Natural killer cell treated with Interleukin-12 subunit alpha and Interleukin-12 subunit beta and Interleukin-15 and Interleukin-18, amount 100 ng/mL, for 72 hours (primary cell): ENCODE data around the gene KCNC1. TPM values are rescaled to one million over a fixed set of nuclear protein-coding genes. Genes with fewer than 3 reads are reported as not detected.

Source experiments
- ATAC-seq, 2 donors: fragments of 150-1000 bp; cut with Tn5 transposase in 1 of 2; sonication (Bioruptor Pico), chemical (Tn5 transposase) in 1 of 2; 2 replicates each; pipeline ENCODE4 v1.10.0; 2021
- DNase-seq: peaks from one replicate; pipeline ENCODE4 v3.0.0; 2022; ENCODE audit warnings: low spot score
- H3K27ac Mint-ChIP-seq, 2 donors: 1 replicate in 1 of 2; 2 replicates in 1 of 2; pipeline ENCODE4 v1.8.0; 2022; ENCODE audit warnings: mixed read lengths in 2 of 2, mild to moderate bottlenecking in 1 of 2, moderate library complexity in 1 of 2
- H3K27me3 Mint-ChIP-seq, 2 donors: 1 replicate in 1 of 2; 2 replicates in 1 of 2; pipeline ENCODE4 v1.8.0; 2022; ENCODE audit warnings: mixed read lengths in 2 of 2
- H3K36me3 Mint-ChIP-seq: one replicate; pipeline ENCODE4 v1.8.0; 2022; ENCODE audit warnings: mixed read lengths
- H3K4me1 Mint-ChIP-seq, 2 donors: 1 replicate in 1 of 2; 2 replicates in 1 of 2; pipeline ENCODE4 v1.8.0; 2022; ENCODE audit warnings: low read depth in 2 of 2, mixed read lengths in 2 of 2, mild to moderate bottlenecking in 1 of 2
- H3K4me3 Mint-ChIP-seq: one replicate; pipeline ENCODE4 v1.8.0; 2022; ENCODE audit warnings: mixed read lengths
- H3K9me3 Mint-ChIP-seq: 2 replicates; pipeline ENCODE4 v1.8.0; 2022; ENCODE audit warnings: mixed read lengths
- total RNA-seq, 2 donors: library from RNA; stranded (reverse); gene quantifications; one replicate each; pipeline ENCODE4 v1.2.3, GENCODE V29; 2022

KCNC1 gene
- total RNA-seq, 2 donors from 2014 or later, result not detected

- ATAC-seq, result no peak
- no peaks in the 10 kb centered on the region for H3K36me3 Mint-ChIP-seq
- H3K4me3 Mint-ChIP-seq, result no peak overlapping the region
- H3K9me3 Mint-ChIP-seq, result no peaks in the 10 kb centered on the region
- DNase-seq, result no peak
- H3K27ac Mint-ChIP-seq, result no peak overlapping the region
- no peaks in the 10 kb centered on the region for H3K4me1 Mint-ChIP-seq
- H3K27me3 Mint-ChIP-seq, result peaks cover 17 to 26% of the 10 kb centered on the region in 2 donors
Measured at GRCh38 chr11:17747131-17747955, 12.8 kb downstream of the KCNC1 start.

GRCh38 chr11:17748044-17748443, 13.5 kb downstream of the KCNC1 start:
- H3K4me1 Mint-ChIP-seq, result no peaks in the 10 kb centered on the region
- ATAC-seq, result no peak
- H3K9me3 Mint-ChIP-seq, result no peaks in the 10 kb centered on the region
- H3K4me3 Mint-ChIP-seq, result no peak overlapping the region
- no peak for DNase-seq
- no peak overlapping the region for H3K27ac Mint-ChIP-seq
- no peaks in the 10 kb centered on the region for H3K36me3 Mint-ChIP-seq
- H3K27me3 Mint-ChIP-seq, result peaks cover 17 to 26% of the 10 kb centered on the region in 2 donors

DNA sequence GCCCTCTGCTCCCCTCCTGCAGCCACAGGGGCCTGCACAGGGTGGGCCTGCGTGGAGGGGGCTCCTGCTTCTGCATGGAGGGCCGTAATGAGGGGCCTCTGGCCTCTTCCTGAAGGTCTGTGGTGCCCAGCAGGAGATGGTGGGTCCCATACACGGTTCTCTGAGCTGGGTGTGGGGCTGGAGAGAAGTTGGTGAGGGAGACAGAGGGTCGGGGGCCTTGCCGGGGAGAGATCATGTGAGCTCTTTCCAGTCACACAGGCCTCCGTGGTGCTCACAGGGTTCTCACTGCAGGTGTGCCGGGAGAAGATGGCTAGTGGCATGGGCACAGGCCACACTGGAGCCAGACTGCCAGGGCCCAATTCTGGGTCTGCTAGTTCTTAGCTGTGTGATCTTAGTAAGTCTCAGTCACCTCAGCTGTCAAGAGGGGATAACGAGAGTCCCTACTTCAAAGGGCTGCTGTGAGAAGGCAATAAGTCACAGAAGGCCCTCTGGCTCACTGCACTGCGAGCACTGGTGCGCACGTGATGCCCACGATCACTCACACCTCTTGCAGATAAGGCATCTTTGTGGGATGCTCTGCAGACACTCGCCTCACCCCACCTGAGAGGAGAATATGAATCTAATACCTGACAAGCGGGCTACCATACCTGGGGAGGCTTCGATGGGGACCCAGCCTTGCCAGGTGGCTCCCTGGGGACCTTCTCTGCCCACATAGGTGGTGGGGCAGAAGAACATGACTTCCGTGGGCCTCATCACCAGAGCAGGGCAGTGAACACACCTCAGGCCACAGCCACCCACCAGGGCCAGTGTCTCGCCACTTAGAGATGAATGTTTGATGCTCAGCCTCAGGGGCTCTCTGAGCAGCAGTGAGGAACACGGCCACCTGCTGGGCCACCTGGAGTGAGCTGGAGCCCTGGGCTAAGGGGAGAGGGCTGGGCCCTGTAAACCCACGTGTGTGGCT, 14.5 kb downstream of the KCNC1 start:
- Mint-ChIP-seq H3K9me3 (no peaks in the 10 kb centered on the region), H3K27me3 (peaks cover 17 to 26% of the 10 kb centered on the region in 2 donors), H3K4me1 (no peaks in the 10 kb centered on the region), H3K4me3 (no peak overlapping the region), H3K27ac (no peak overlapping the region), H3K36me3 (no peaks in the 10 kb centered on the region)
- ATAC-seq (peak in 1 of 2 donors; percentile 1), DNase-seq (no peak)

- no peaks in the 10 kb centered on the region for H3K9me3 Mint-ChIP-seq
- H3K4me3 Mint-ChIP-seq, result no peak overlapping the region
- peaks cover 21 to 32% of the 10 kb centered on the region in 2 donors for H3K27me3 Mint-ChIP-seq
- no peak overlapping the region for H3K27ac Mint-ChIP-seq
- ATAC-seq (no peak), DNase-seq (no peak)
- H3K4me1 Mint-ChIP-seq, result no peaks in the 10 kb centered on the region
- H3K36me3 Mint-ChIP-seq, result no peaks in the 10 kb centered on the region
Measured at GRCh38 chr11:17750013-17750800, 15.6 kb downstream of the KCNC1 start.

- no peak for DNase-seq
Measured at GRCh38 chr11:17750801-17751165, 16.2 kb downstream of the KCNC1 start.

DNA sequence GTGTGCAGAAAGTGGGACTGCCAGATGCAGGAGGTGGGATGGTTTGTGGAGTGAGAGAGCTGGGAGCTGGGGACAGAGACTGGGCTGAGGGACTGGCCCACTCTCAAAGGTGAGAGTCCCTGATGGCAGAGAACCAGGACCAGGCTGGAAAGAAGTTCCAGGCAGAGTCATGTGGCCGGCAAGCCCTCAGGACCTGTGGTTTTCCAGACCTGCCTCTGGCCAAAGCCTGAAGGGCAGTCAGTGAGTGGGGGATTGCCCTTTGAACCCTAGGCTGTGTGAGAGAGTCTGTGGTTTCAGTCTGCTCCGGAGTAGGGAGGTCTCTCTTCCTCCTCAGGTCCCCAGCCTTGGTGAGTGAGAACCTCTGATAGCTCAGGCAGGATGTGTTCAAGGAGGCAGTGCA, 17.0 kb downstream of the KCNC1 start:
- H3K4me1 Mint-ChIP-seq, result no peaks in the 10 kb centered on the region
- no peaks in the 10 kb centered on the region for H3K36me3 Mint-ChIP-seq
- H3K27ac Mint-ChIP-seq, result no peak overlapping the region
- ATAC-seq (no peak), DNase-seq (no peak)
- peaks cover 27 to 28% of the 10 kb centered on the region in 2 donors for H3K27me3 Mint-ChIP-seq
- no peak overlapping the region for H3K4me3 Mint-ChIP-seq
- H3K9me3 Mint-ChIP-seq, result no peaks in the 10 kb centered on the region

More at GRCh38 chr11:17750801-17751165, 16.2 kb downstream of the KCNC1 start:
- Mint-ChIP-seq H3K27me3 (peaks cover 26 to 36% of the 10 kb centered on the region in 2 donors), H3K36me3 (no peaks in the 10 kb centered on the region), H3K27ac (no peak overlapping the region), H3K4me3 (no peak overlapping the region), H3K4me1 (no peaks in the 10 kb centered on the region), H3K9me3 (no peaks in the 10 kb centered on the region)
- ATAC-seq, result no peak

GRCh38 chr11:17752144-17752543, 17.6 kb downstream of the KCNC1 start:
- H3K36me3 Mint-ChIP-seq, result no peaks in the 10 kb centered on the region
- H3K27me3 Mint-ChIP-seq, result peaks cover 25 to 31% of the 10 kb centered on the region in 2 donors
- no peak overlapping the region for H3K27ac Mint-ChIP-seq
- no peak overlapping the region for H3K4me3 Mint-ChIP-seq
- no peak for DNase-seq
- no peaks in the 10 kb centered on the region for H3K4me1 Mint-ChIP-seq
- no peak for ATAC-seq
- no peaks in the 10 kb centered on the region for H3K9me3 Mint-ChIP-seq

DNA sequence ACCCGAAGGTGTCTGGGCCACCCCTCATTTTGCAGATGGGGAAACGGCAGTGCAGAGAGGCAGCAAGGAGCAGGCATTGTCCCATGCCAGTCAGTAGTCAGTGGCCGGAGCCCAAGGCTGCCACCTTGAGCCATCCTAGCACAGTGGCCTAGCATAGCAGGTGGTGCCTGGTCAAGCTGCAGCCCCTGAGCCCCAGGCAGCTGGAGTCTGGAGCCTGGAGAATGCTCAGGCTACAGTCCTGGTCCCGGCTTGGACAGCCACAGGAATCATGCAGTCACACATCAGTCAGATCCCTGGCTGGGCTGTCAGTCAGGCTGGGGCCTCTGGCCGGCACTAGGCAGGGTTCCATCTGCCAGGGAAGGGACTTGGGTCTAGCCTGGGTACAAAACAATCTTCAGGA, 18.6 kb downstream of the KCNC1 start:
- Mint-ChIP-seq H3K27ac (no peak overlapping the region), H3K27me3 (peaks cover 20 to 26% of the 10 kb centered on the region in 2 donors), H3K4me3 (no peak overlapping the region), H3K36me3 (no peaks in the 10 kb centered on the region), H3K4me1 (no peaks in the 10 kb centered on the region), H3K9me3 (no peaks in the 10 kb centered on the region)
- ATAC-seq (no peak), DNase-seq (no peak)

DNA sequence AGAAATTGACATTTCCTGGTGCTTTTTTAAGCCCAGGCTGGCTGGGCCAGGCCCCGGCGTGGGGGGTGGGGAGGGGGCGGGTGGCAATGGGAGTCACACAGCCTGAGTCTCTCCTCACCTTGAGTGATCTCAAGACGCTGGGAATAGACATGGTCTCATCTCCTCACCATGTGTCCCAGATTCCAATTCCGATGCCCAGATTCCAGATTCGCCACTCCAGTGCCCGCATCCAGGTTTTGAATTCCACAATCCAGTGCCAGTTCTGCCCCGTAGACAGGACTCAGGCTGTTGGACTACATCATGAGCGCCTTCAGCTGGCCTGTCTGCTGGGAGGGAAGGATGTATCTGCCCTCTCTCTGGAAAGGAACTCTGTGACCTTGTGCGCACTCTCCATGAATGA, 19.1 kb downstream of the KCNC1 start:
- peaks cover 20 to 25% of the 10 kb centered on the region in 2 donors for H3K27me3 Mint-ChIP-seq
- H3K4me1 Mint-ChIP-seq, result no peaks in the 10 kb centered on the region
- DNase-seq (no peak), ATAC-seq (no peak)
- no peaks in the 10 kb centered on the region for H3K36me3 Mint-ChIP-seq
- no peak overlapping the region for H3K27ac Mint-ChIP-seq
- no peaks in the 10 kb centered on the region for H3K9me3 Mint-ChIP-seq
- no peak overlapping the region for H3K4me3 Mint-ChIP-seq

GRCh38 chr11:17755891-17756290, 21.3 kb downstream of the KCNC1 start:
- Mint-ChIP-seq H3K27ac (no peak overlapping the region), H3K4me3 (no peak overlapping the region), H3K9me3 (no peaks in the 10 kb centered on the region), H3K27me3 (peaks cover 18 to 23% of the 10 kb centered on the region in 2 donors), H3K36me3 (no peaks in the 10 kb centered on the region), H3K4me1 (no peaks in the 10 kb centered on the region)
- ATAC-seq (no peak), DNase-seq (no peak)

GRCh38 chr11:17760102-17761029, 25.8 kb downstream of the KCNC1 start:
- DNase-seq (no peak), ATAC-seq (peak; percentile 53 to 67)
- Mint-ChIP-seq H3K4me3 (no peak overlapping the region), H3K27ac (no peak overlapping the region), H3K9me3 (no peaks in the 10 kb centered on the region), H3K27me3 (peaks cover 8 to 9% of the 10 kb centered on the region in 2 donors), H3K36me3 (no peaks in the 10 kb centered on the region), H3K4me1 (no peaks in the 10 kb centered on the region)

- no peak for ATAC-seq
- H3K4me1 Mint-ChIP-seq, result no peaks in the 10 kb centered on the region
- no peaks in the 10 kb centered on the region for H3K36me3 Mint-ChIP-seq
- H3K4me3 Mint-ChIP-seq, result no peak overlapping the region
- H3K27ac Mint-ChIP-seq, result no peak overlapping the region
- no peaks in the 10 kb centered on the region for H3K27me3 Mint-ChIP-seq
- no peak for DNase-seq
- no peaks in the 10 kb centered on the region for H3K9me3 Mint-ChIP-seq
Measured at GRCh38 chr11:17762309-17762974, 27.9 kb downstream of the KCNC1 start.
